K562 (cell line): ENCODE results near the gene TNFRSF18.

Source experiments
- BACH1 ChIP-seq: fragments of 200-800 bp; sonication (Bioruptor generic); IDR thresholded peaks from 2 replicates; pipeline ENCODE4 v1.6.1; 2016; ENCODE audit warnings: missing genetic modification characterization, missing compliant biosample characterization
- ELK1 ChIP-seq: sonication (generic); formaldehyde crosslinking; IDR thresholded peaks from 2 replicates; pipeline ENCODE4 v1.8.1; 2022; ENCODE audit warnings: missing genetic modification reagents
- HMG20B ChIP-seq: fragments of 250-450 bp; sonication (Bioruptor Pico); IDR thresholded peaks from 2 replicates; pipeline ENCODE4 v1.5.0; 2021; ENCODE audit warnings: mild to moderate bottlenecking
- NR3C1 ChIP-seq: sonication (generic); formaldehyde crosslinking; IDR thresholded peaks from 2 replicates; pipeline ENCODE4 v1.8.1; 2022; ENCODE audit warnings: missing genetic modification reagents
- ZBTB8A ChIP-seq: fragments of 450-650 bp; IDR thresholded peaks from 2 replicates; pipeline ENCODE4 v1.6.1; 2018; ENCODE audit warnings: mild to moderate bottlenecking, moderate library complexity; ENCODE audit not compliant: partially characterized antibody
- ZC3H8 ChIP-seq: fragments of 450-650 bp; IDR thresholded peaks from 2 replicates; pipeline ENCODE4 v1.6.1; 2017
- ZFP1 ChIP-seq: fragments of 450-650 bp; formaldehyde crosslinking; IDR thresholded peaks from 2 replicates; pipeline ENCODE4 v1.4.0; 2020; ENCODE audit warnings: mild to moderate bottlenecking, mixed read lengths
- TF ChIP-seq, protein P1 (sequence below), 2 experiments: fragments of 450-650 bp in 1 of 2; sonication (generic) in 1 of 2; formaldehyde crosslinking in 1 of 2; IDR thresholded peaks in 1 of 2; conservative IDR thresholded peaks in 1 of 2; 2 replicates each; pipeline versions ENCODE4 v1.6.1 to v1.8.1; 2016 to 2023; ENCODE audit warnings: mild to moderate bottlenecking in 2 of 2, moderate library complexity in 2 of 2, inconsistent platforms in 1 of 2, missing genetic modification reagents in 1 of 2
- TF ChIP-seq, protein P2 (sequence below), 3 experiments: IDR thresholded peaks in 2 of 3; conservative IDR thresholded peaks in 1 of 3; 2 replicates each; pipeline ENCODE4 v1.5.1; 2011 to 2012; ENCODE audit warnings: low read length in 3 of 3, mild to moderate bottlenecking in 3 of 3, control low read depth in 2 of 3, improper control_type of control experiment in 1 of 3, inconsistent platforms in 1 of 3, low read depth in 1 of 3, mixed read lengths in 1 of 3, moderate library complexity in 1 of 3; ENCODE audit not compliant: insufficient read depth in 2 of 3
- TF ChIP-seq, protein P3 (sequence below): fragments of 150-350 bp; conservative IDR thresholded peaks from 2 replicates; pipeline ENCODE4 v1.6.1; 2014; ENCODE audit warnings: low read length

DNA sequence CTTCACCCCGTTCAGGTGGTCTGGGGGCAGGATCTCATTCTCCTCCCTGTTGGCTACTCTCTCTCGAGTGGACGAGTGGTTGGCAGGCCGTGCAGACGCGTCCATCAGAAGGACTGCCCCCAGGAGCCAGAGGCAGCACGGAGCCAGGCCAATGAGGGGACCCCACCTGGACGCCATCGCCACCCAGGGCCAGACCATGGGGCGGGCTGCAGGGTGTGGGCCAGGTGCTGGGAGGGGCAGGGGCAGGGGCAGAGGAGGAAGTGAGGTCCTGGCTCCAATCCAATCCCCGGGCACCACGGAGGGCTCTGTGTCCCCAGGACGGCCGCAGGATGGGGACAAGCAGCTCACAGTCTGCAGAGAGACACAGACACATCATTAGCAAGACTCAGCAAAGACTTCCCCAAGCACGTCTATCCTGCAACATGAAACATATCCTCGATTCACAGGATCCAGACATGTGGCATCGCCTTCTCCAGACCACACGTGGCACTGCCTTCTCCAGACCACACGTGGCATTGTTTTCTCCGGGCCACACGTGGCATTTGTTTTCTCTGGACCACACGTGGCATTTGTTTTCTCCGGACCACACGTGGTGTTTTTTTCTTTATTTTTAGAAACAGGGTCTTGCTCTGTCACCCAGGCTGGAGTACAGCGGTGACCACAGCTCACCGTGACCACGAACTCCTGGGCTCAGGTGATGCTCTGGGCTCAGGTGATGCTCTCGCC is 22.4 kb upstream of the TNFRSF18 start:
- TF ChIP-seq, protein P1, sequence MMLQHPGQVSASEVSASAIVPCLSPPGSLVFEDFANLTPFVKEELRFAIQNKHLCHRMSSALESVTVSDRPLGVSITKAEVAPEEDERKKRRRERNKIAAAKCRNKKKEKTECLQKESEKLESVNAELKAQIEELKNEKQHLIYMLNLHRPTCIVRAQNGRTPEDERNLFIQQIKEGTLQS (IDR thresholded peaks at IDR 0.05) = no peak
- TF ChIP-seq, protein P1 (CRISPR knock-in tag; conservative IDR thresholded peaks at IDR 0.05) = no peak
- no peak for TF ChIP-seq HMG20B (CRISPR knock-in tag)
- TF ChIP-seq BACH1 (tag) = no peak
- TF ChIP-seq, protein P2, sequence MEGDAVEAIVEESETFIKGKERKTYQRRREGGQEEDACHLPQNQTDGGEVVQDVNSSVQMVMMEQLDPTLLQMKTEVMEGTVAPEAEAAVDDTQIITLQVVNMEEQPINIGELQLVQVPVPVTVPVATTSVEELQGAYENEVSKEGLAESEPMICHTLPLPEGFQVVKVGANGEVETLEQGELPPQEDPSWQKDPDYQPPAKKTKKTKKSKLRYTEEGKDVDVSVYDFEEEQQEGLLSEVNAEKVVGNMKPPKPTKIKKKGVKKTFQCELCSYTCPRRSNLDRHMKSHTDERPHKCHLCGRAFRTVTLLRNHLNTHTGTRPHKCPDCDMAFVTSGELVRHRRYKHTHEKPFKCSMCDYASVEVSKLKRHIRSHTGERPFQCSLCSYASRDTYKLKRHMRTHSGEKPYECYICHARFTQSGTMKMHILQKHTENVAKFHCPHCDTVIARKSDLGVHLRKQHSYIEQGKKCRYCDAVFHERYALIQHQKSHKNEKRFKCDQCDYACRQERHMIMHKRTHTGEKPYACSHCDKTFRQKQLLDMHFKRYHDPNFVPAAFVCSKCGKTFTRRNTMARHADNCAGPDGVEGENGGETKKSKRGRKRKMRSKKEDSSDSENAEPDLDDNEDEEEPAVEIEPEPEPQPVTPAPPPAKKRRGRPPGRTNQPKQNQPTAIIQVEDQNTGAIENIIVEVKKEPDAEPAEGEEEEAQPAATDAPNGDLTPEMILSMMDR (IDR thresholded peaks at IDR 0.05 in 2 of 3, conservative IDR thresholded peaks at IDR 0.05 in 1 of 3; ENCODE audit: insufficient read depth in 2 of 3, low read depth in 1 of 3, low read length in 3 of 3) = no peak
- TF ChIP-seq NR3C1 = no peak
- no peak for TF ChIP-seq ZFP1 (CRISPR knock-in tag)
- no peak for TF ChIP-seq ELK1 (CRISPR knock-in tag)
- TF ChIP-seq, protein P3, sequence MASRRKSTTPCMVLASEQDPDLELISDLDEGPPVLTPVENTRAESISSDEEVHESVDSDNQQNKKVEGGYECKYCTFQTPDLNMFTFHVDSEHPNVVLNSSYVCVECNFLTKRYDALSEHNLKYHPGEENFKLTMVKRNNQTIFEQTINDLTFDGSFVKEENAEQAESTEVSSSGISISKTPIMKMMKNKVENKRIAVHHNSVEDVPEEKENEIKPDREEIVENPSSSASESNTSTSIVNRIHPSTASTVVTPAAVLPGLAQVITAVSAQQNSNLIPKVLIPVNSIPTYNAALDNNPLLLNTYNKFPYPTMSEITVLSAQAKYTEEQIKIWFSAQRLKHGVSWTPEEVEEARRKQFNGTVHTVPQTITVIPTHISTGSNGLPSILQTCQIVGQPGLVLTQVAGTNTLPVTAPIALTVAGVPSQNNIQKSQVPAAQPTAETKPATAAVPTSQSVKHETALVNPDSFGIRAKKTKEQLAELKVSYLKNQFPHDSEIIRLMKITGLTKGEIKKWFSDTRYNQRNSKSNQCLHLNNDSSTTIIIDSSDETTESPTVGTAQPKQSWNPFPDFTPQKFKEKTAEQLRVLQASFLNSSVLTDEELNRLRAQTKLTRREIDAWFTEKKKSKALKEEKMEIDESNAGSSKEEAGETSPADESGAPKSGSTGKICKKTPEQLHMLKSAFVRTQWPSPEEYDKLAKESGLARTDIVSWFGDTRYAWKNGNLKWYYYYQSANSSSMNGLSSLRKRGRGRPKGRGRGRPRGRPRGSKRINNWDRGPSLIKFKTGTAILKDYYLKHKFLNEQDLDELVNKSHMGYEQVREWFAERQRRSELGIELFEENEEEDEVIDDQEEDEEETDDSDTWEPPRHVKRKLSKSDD = no peak
- TF ChIP-seq ZC3H8 = no peak
- no peak for TF ChIP-seq ZBTB8A
